GM19397 (cell line): ENCODE data around the gene OR10W1.

ENCODE experiments used
- ATAC-seq: cut with Tn5 transposase; IDR thresholded peaks from one replicate; pipeline ENCODE4 v1.9.1; 2021; ENCODE audit warnings: mild to moderate bottlenecking, moderate library complexity; ENCODE audit not compliant: unreplicated experiment

Gene OR10W1

GRCh38 chr11:58268142-58268541 lies at the start of gene OR10W1:
Gene OR10W1, minus strand, starts transcription at chr11:58268260. Its CDS starts 402 bp downstream, at chr11:58267858.
- no peak for ATAC-seq

- ATAC-seq, result no peak
These were observed 48.1 kb upstream of the OR10W1 start for GRCh38 chr11:58316142-58316541.

GRCh38 chr11:58301576-58301975 lies 33.5 kb upstream of the OR10W1 start:
- no peak for ATAC-seq

GRCh38 chr11:58292017-58292416 lies 24.0 kb upstream of the OR10W1 start:
- no peak for ATAC-seq

- no peak for ATAC-seq
These were observed 21.2 kb upstream of the OR10W1 start for GRCh38 chr11:58289266-58289665.

- ATAC-seq, result no peak
These were observed 18.2 kb upstream of the OR10W1 start for GRCh38 chr11:58286249-58286648.

GRCh38 chr11:58285483-58286040 lies 17.5 kb upstream of the OR10W1 start:
- ATAC-seq, result no peak

- no peak for ATAC-seq
These were observed 8.1 kb upstream of the OR10W1 start for GRCh38 chr11:58276151-58276550.

GRCh38 chr11:58275002-58275401 lies 6.9 kb upstream of the OR10W1 start:
- ATAC-seq, result no peak

GRCh38 chr11:58259983-58260382 lies 8.1 kb downstream of the OR10W1 start:
- no peak for ATAC-seq

GRCh38 chr11:58254936-58255335 lies 13.1 kb downstream of the OR10W1 start:
- ATAC-seq, result no peak

GRCh38 chr11:58243954-58244353 lies 24.1 kb downstream of the OR10W1 start:
- no peak for ATAC-seq

GRCh38 chr11:58227956-58228615 lies 40.0 kb downstream of the OR10W1 start:
- ATAC-seq, result no peak

- no peak for ATAC-seq
These were observed 45.3 kb downstream of the OR10W1 start for GRCh38 chr11:58222721-58223120.
